ENCODE data around the gene DLX6. TPM values are rescaled to one million over a fixed set of nuclear protein-coding genes. Genes with fewer than 3 reads are reported as not detected.

Gene DLX6
- total RNA-seq, 6 experiments from 2014 or later: not detected

DNA sequence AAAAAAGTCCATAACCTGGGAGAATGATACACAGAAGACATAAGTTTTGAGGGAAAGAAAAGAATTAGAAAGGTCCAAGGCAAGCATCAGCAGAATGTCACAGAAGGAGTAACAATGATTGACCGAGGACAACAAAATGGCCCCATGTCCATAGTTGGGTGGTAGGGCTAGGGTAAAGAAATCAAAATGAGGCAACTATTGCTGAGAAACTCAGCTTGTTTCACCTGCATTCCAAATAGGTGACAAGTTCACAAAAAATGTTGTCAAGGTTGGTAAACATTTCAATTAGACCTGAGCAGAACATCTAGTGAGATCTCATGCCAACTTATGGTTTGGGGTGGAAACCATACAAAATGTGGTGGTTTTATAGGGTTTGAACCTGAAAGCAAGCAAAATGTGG, 22.8 kb upstream of the DLX6 start:
- intact Hi-C loops (cut with DNase I): no loop called here
- Histone ChIP-seq H3K4me1 (no peaks in the 10 kb centered on the region), H3K36me3 (no peaks in the 10 kb centered on the region), H3K9me3 (no peaks in the 10 kb centered on the region), H3K27me3 (peaks cover 3 to 6% of the 10 kb centered on the region in 2 donors), H3K4me3 (no peak overlapping the region), H3K27ac (no peak overlapping the region)
- no peak for DNase-seq
- no peak for TF ChIP-seq POLR2A (IDR thresholded peaks at IDR 0.05)
- TF ChIP-seq, protein P1, sequence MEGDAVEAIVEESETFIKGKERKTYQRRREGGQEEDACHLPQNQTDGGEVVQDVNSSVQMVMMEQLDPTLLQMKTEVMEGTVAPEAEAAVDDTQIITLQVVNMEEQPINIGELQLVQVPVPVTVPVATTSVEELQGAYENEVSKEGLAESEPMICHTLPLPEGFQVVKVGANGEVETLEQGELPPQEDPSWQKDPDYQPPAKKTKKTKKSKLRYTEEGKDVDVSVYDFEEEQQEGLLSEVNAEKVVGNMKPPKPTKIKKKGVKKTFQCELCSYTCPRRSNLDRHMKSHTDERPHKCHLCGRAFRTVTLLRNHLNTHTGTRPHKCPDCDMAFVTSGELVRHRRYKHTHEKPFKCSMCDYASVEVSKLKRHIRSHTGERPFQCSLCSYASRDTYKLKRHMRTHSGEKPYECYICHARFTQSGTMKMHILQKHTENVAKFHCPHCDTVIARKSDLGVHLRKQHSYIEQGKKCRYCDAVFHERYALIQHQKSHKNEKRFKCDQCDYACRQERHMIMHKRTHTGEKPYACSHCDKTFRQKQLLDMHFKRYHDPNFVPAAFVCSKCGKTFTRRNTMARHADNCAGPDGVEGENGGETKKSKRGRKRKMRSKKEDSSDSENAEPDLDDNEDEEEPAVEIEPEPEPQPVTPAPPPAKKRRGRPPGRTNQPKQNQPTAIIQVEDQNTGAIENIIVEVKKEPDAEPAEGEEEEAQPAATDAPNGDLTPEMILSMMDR (IDR thresholded peaks at IDR 0.05): no peak
- peak in 1 of 4 donors; percentile 39 for ATAC-seq
- 86% methylated on average over 1 of the region's 1 CpG for WGBS (ENCODE audit: insufficient coverage, low coverage, low lambda C conversion rate, missing lambda C conversion rate)

DNA sequence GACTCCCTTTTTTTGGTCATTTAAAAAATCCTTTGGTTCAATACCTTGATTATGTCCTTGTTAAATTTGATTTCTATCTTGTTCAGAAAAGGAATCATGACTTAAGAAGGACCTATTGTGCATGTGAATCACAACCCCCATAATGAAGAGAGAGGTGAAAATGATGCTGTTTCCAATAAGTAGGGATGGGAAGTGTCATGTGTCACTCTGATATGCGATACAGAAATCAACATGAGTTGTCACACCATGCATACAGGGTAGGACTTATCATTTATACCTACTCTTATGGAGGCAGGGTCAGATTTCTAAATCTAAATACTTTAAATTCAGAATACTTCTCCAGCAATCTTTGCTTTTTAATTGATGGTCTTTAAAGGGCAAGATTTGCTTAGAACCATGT, 19.4 kb upstream of the DLX6 start:
- no peaks in the 10 kb centered on the region for H3K9me3 ChIP-seq
- H3K36me3 ChIP-seq: no peaks in the 10 kb centered on the region
- no peaks in the 10 kb centered on the region for H3K4me1 ChIP-seq
- WGBS (ENCODE audit: insufficient coverage, low coverage, low lambda C conversion rate, missing lambda C conversion rate): 64% methylated on average over 1 of the region's 1 CpG
- intact Hi-C loops (cut with DNase I): no loop called here
- ATAC-seq: no peak
- H3K27me3 ChIP-seq: peaks cover 7 to 29% of the 10 kb centered on the region in 2 donors
- no peak for DNase-seq
- H3K27ac ChIP-seq: no peak overlapping the region
- TF ChIP-seq, protein P1 (IDR thresholded peaks at IDR 0.05): no peak
- TF ChIP-seq POLR2A (IDR thresholded peaks at IDR 0.05): no peak
- no peak overlapping the region for H3K4me3 ChIP-seq

DNA sequence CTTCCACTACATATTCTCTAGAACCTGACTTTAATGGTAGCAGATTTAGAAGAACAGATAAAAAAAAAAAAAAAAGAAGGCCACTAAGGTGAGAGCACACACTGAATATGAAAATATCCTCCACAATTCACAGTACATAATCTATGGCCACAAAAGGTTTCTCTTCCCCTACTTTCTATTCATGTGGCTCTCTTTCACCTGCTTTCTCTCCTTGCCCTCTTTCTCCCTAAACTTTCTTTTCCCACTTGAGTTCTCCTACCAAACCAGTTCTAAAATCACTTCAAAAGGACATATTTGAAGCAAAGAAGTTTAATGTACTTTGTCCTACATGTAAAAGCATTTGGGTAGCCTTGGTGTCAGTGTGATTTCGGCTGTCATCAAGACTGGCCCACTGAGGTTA, 18.5 kb upstream of the DLX6 start:
- no peak overlapping the region for H3K27ac ChIP-seq
- intact Hi-C loops (cut with DNase I): no loop called here
- H3K27me3 ChIP-seq: peaks cover 7 to 36% of the 10 kb centered on the region in 2 donors
- H3K4me3 ChIP-seq: no peak overlapping the region
- DNase-seq (no peak), ATAC-seq (no peak)
- H3K9me3 ChIP-seq: no peaks in the 10 kb centered on the region
- WGBS (ENCODE audit: insufficient coverage, low coverage, low lambda C conversion rate, missing lambda C conversion rate): 58% methylated on average over 1 of the region's 1 CpG
- no peaks in the 10 kb centered on the region for H3K36me3 ChIP-seq
- no peak for TF ChIP-seq POLR2A (IDR thresholded peaks at IDR 0.05)
- TF ChIP-seq, protein P1 (IDR thresholded peaks at IDR 0.05): no peak
- no peaks in the 10 kb centered on the region for H3K4me1 ChIP-seq

DNA sequence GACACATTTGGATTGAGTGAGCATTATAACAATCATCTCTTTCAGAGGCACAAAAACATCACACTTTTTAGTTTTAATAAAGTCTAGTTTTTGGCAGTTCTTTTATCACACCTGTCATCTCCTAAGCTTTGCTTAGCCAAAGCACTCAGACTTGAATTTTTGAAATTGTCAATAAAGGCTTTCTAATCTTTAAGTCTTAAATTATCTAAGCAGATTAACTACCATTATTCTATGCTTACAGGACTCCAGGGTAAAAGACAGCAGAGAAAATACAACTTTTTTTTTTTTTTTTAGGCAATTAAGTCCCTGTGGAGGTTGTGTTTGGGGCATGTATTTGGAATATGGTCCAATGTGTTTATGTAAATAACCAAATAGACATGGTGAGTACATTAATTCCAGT, 17.6 kb upstream of the DLX6 start:
- DNase-seq (no peak), ATAC-seq (no peak)
- Histone ChIP-seq H3K4me3 (no peak overlapping the region), H3K9me3 (no peaks in the 10 kb centered on the region), H3K27ac (no peak overlapping the region), H3K27me3 (peaks cover 14 to 42% of the 10 kb centered on the region in 2 donors), H3K36me3 (no peaks in the 10 kb centered on the region), H3K4me1 (no peaks in the 10 kb centered on the region)
- no peak for TF ChIP-seq POLR2A (IDR thresholded peaks at IDR 0.05)
- TF ChIP-seq, protein P1 (IDR thresholded peaks at IDR 0.05): no peak
- intact Hi-C loops (cut with DNase I): no loop called here

DNA sequence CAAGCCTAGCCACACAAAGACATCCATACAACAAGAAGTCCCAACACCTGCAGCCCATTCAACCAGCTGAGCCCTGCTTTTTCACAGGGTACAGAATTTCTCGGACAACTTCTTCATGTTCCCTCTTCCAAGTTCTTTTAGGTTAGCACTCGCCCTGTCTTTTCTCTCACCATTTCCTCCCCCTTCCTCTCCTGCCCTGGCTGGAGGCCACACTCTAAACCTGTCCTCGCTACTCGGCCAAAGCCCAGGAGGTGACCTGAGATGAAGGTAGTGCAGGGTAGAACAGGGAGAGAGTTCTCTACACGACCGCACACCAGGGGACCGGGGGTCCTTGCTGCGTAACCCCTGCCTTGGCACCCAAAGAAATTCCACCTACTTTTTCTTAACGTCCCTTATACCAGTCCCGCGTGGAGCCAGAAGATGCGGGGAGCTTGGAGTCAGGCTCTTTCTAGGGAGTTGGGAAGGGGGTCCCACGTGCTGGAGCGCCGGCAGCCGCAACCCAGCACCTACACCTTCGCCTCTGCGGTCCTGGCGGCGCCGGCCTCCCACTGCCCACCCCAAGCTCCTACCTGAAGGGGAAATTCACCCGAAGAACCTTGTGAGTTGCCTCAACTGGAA, 16.0 kb upstream of the DLX6 start:
- WGBS (ENCODE audit: insufficient coverage, low coverage, low lambda C conversion rate, missing lambda C conversion rate): 5% methylated on average over 13 of the region's 22 CpGs
- Histone ChIP-seq H3K9me3 (no peaks in the 10 kb centered on the region), H3K27ac (no peak overlapping the region), H3K36me3 (no peaks in the 10 kb centered on the region), H3K4me1 (no peaks in the 10 kb centered on the region), H3K4me3 (no peak overlapping the region), H3K27me3 (peaks cover 16 to 50% of the 10 kb centered on the region in 2 donors)
- DNase-seq: no peak
- ATAC-seq: peak in 2 of 4 donors; percentile 18 to 42
- intact Hi-C loops (cut with DNase I): no loop called here
- TF ChIP-seq, protein P1 (IDR thresholded peaks at IDR 0.05): no peak
- no peak for TF ChIP-seq POLR2A (IDR thresholded peaks at IDR 0.05)

All from right lobe of liver (tissue), 6 donors.